AG04450 (cell line): ENCODE data around the gene COL27A1. TPM values are rescaled to one million over a fixed set of nuclear protein-coding genes. Genes with fewer than 3 reads are reported as not detected.

Experiments
- CTCF ChIA-PET: fragments of 300-600, 350-600 bp; formaldehyde crosslinking; extraction: SDS; loops from one replicate; lab custom pipeline; 2022; ENCODE audit warnings: antibody characterized with exemption, inconsistent platforms; lab: Charles Lee
- POLR2A ChIA-PET: fragments of 350-600 bp; formaldehyde crosslinking; extraction: SDS; loops from one replicate; lab custom pipeline; 2021; ENCODE audit warnings: antibody characterized with exemption, inconsistent platforms; lab: Yijun Ruan, JAX
- DNase-seq: peaks from one replicate; pipeline ENCODE4 v3.0.0-alpha.2; 2011; ENCODE audit warnings: low read depth, low spot score
- H3K27ac ChIP-seq: one replicate; pipeline ENCODE4 v1.5.1; 2012; ENCODE audit warnings: low read depth, low read length, control low read depth
- H3K27me3 ChIP-seq: one replicate; pipeline ENCODE4 v1.6.0; 2012; ENCODE audit warnings: low read length; ENCODE audit not compliant: control insufficient read depth, insufficient read depth
- H3K4me3 ChIP-seq: 2 replicates; pipeline ENCODE4 v1.5.1; 2011; ENCODE audit warnings: mild to moderate bottlenecking, low read depth, low read length, control low read depth
- H3K9me3 ChIP-seq: 2 replicates; pipeline ENCODE4 v1.5.1; 2012; ENCODE audit warnings: low read length; ENCODE audit not compliant: control insufficient read depth, insufficient read depth
- polyA plus RNA-seq: library from polyadenylated mRNA; depleted of rRNA; stranded (reverse); fragments of >200 nt; gene quantifications from 2 replicates; pipeline ENCODE4 v1.2.3, GENCODE V29; 2011
- TF ChIP-seq, protein P1 (sequence below): IDR thresholded peaks from 2 replicates; pipeline ENCODE4 v1.5.1; 2011; ENCODE audit warnings: low read depth, low read length, control low read depth, inconsistent platforms

Gene COL27A1
- polyA plus RNA-seq, 1 experiment: 8.5 TPM

DNA sequence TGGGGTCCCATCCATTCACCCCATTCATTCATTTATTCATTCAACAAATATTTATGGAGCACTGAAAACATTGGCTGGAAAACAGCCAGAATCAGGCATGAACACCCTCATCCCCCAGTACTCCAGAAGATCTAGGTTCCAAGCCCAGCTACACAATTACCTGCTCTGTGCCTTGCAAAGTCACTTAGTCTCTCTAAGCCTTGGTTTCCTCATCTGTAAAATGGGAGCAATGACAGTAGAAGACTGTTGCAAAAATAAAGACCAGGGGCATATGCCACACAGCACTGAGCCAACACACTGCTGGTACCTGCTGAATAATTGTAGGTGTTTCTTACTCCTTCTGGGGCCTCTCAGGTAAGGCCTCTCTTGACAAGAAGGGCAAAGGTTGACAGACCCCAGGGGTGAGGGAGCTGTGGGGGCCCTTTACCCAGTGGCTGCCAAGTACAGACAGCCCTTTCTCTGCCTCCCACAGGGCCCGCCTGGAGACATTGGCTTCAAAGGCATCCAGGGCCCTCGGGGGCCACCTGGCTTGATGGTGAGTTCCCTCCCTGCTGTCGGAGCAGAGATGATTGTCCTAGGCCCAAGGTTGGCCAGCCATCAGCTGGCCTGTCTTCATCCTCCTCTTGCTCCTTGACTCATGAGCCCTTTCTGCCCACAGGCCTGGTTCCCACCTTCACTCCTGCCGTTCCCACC lies 145.0 kb downstream of the COL27A1 start:
- ChIA-PET POLR2A (no interaction called here), CTCF (interaction anchor here (1.0 to 2.1 kb wide), 3 partner anchors 9 to 218 kb away, joined by 4 to 10 read pairs (median 9); no protein-coding TSS in a partner anchor)
- no peaks in the 10 kb centered on the region for H3K27me3 ChIP-seq
- no peak overlapping the region for H3K4me3 ChIP-seq
- H3K9me3 ChIP-seq: no peaks in the 10 kb centered on the region
- no peak overlapping the region for H3K27ac ChIP-seq
- no peak for DNase-seq
- TF ChIP-seq, protein P1, sequence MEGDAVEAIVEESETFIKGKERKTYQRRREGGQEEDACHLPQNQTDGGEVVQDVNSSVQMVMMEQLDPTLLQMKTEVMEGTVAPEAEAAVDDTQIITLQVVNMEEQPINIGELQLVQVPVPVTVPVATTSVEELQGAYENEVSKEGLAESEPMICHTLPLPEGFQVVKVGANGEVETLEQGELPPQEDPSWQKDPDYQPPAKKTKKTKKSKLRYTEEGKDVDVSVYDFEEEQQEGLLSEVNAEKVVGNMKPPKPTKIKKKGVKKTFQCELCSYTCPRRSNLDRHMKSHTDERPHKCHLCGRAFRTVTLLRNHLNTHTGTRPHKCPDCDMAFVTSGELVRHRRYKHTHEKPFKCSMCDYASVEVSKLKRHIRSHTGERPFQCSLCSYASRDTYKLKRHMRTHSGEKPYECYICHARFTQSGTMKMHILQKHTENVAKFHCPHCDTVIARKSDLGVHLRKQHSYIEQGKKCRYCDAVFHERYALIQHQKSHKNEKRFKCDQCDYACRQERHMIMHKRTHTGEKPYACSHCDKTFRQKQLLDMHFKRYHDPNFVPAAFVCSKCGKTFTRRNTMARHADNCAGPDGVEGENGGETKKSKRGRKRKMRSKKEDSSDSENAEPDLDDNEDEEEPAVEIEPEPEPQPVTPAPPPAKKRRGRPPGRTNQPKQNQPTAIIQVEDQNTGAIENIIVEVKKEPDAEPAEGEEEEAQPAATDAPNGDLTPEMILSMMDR: no peak

DNA sequence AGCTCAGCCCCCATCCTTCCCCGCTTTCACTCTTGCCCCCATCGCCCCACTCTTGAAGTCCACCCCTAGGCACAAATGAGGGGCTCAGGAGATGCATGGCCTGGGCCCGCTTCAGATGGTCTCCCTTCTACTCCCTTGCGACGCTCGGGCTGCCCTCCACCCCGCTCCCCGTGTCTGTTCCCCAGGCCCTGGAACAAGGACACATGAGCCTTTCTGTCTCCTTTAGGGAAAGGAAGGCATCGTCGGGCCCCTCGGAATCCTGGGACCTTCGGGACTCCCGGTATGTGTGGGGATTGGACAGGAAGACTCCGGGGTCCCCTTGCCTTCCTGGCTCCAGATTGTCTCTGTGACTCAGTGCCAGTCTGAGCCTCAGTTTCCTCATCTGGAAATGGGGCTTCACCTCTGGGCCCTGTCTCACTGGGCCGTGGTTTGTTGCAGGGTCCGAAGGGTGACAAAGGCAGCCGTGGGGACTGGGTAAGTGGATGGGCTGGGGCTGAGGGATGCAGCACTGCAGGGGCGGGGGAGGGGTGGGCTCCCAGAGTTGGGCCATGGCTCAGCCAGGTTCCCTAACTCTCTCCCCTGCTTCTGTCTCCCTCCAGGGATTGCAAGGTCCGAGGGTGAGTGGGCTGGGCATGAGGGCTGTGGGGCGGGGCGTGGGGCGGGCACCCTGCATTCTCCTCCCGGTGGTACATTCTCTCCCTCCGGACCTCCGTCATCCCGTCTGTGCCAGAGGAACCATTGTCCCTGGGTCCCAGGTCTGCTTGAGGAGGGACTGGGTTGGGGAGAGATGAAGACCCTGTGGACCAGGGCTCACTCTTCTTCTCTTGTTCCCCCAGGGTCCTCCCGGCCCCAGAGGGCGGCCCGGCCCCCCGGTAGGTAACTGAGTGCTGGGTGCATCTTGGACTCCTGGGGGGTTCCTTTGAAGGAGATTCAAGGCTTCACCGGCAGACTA lies 145.8 kb downstream of the COL27A1 start:
- no peak overlapping the region for H3K4me3 ChIP-seq
- ChIA-PET CTCF (interaction anchor here (1.1 to 2.1 kb wide), 2 partner anchors 193 to 219 kb away, joined by 4 to 10 read pairs; no protein-coding TSS in a partner anchor), POLR2A (no interaction called here)
- no peaks in the 10 kb centered on the region for H3K9me3 ChIP-seq
- H3K27ac ChIP-seq: no peak overlapping the region
- H3K27me3 ChIP-seq: no peaks in the 10 kb centered on the region
- no peak for DNase-seq
- TF ChIP-seq, protein P1: no peak

DNA sequence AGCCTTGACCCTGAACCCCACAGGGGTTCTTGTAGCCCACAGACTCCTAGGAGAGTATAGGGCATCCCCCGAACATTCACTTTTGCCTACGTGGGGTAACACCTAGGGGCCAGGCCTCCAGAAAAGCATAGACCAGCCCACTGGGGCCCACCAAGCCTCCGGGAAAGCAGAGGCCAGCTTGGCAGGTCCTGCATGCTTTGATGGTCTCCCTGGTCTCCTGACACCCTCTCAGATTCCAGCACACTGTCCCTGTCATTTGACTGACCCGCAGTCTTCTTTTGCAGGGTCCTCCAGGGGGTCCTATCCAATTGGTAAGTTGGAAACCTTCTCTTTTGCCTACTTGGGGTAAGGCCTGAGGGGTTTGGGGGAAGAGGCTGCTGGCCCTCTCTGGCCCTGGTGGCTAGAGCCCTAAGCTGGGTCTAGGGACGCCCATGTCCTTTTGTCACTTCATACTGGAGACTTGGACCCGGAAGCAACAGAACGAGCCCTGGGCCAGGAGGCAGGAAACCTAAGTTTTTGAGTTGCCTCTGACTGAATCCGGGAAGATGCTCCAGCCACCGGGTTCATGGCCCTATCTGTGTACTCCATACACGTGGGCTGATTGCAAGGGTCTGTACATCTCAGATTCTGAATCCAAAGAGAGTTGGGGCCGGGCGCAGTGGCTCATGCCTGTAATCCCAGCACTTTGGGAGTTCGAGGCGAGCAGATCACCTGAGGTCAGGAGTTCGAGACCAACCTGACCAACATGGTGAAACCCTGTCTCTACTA lies 146.6 kb downstream of the COL27A1 start:
- DNase-seq: no peak
- TF ChIP-seq, protein P1: no peak
- Histone ChIP-seq H3K27me3 (no peaks in the 10 kb centered on the region), H3K27ac (no peak overlapping the region), H3K9me3 (no peaks in the 10 kb centered on the region), H3K4me3 (no peak overlapping the region)
- ChIA-PET CTCF (interaction anchor here (1.3 kb wide), 1 partner anchor 10 kb away, joined by 3 read pairs; no protein-coding TSS in a partner anchor), POLR2A (interaction anchor here (0.7 kb wide), 1 partner anchor 134 kb away, joined by 4 read pairs; no protein-coding TSS in a partner anchor)

DNA sequence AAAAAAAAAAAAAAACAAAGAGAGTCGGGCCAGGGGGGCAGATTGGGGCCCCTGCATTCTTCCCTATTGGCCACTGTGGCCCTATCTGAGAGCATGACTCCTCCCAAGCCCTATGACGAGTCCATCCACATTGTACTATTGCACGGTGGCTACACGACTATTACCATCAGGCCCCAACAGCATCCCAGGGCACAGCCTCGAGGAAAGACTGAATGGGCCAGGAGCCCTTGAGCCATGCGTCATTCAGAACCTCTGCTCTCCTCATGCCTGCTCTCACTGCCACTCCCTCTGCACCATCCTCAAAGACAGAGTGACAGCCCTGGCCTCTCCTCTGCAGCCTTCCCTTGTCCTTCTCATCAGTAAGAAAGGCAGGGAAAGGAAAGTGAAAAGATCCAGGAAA lies 147.4 kb downstream of the COL27A1 start:
- CTCF ChIA-PET: interaction anchor here (1.3 kb wide), 1 partner anchor 11 kb away, joined by 3 read pairs; no protein-coding TSS in a partner anchor
- TF ChIP-seq, protein P1: no peak
- no peaks in the 10 kb centered on the region for H3K9me3 ChIP-seq

More for the DNA sequence above, 147.4 kb downstream of the COL27A1 start:
- H3K4me3 ChIP-seq: no peak overlapping the region
- POLR2A ChIA-PET: interaction anchor here (0.7 kb wide), 1 partner anchor 135 kb away, joined by 4 read pairs; no protein-coding TSS in a partner anchor
- no peak overlapping the region for H3K27ac ChIP-seq
- no peak for DNase-seq
- H3K27me3 ChIP-seq: no peaks in the 10 kb centered on the region
